Mesenchymal stem cell (in vitro differentiated cells and primary cell): ENCODE data around the gene HGS.

ENCODE experiments used
- DNase-seq: peaks from one replicate; pipeline ENCODE4 v3.0.0-alpha.2; 2013
- H2AFZ ChIP-seq: one replicate; pipeline ENCODE4 v1.6.1; 2013; ENCODE audit warnings: low read depth, mild to moderate bottlenecking, control low read depth, inconsistent platforms, low read length, moderate library complexity
- H2AK5ac ChIP-seq: 2 replicates; pipeline ENCODE4 v1.6.1; 2013; ENCODE audit warnings: low read length, moderate library complexity, mild to moderate bottlenecking, inconsistent platforms; ENCODE audit not compliant: severe bottlenecking
- H2BK120ac ChIP-seq: one replicate; pipeline ENCODE4 v1.6.1; 2013; ENCODE audit warnings: low read depth, mild to moderate bottlenecking, inconsistent platforms, low read length, moderate library complexity
- H2BK12ac ChIP-seq, 2 experiments: one replicate each; pipeline ENCODE4 v1.6.1; 2013; ENCODE audit warnings: inconsistent platforms in 2 of 2, low read length in 2 of 2, mild to moderate bottlenecking in 2 of 2, moderate library complexity in 2 of 2, control low read depth in 1 of 2
- H2BK15ac ChIP-seq: one replicate; pipeline ENCODE4 v1.6.1; 2013; ENCODE audit warnings: mild to moderate bottlenecking, low read depth, inconsistent platforms; ENCODE audit not compliant: poor library complexity, severe bottlenecking
- H2BK5ac ChIP-seq: 2 replicates; pipeline ENCODE4 v1.6.1; 2013; ENCODE audit warnings: low read depth, mild to moderate bottlenecking, low read length, control low read depth, inconsistent platforms; ENCODE audit not compliant: poor library complexity, severe bottlenecking
- H3K14ac ChIP-seq, 2 experiments: one replicate each; pipeline ENCODE4 v1.6.1; 2013; ENCODE audit warnings: inconsistent platforms in 2 of 2, low read length in 2 of 2, control low read depth in 1 of 2, mild to moderate bottlenecking in 1 of 2, moderate library complexity in 1 of 2
- H3K18ac ChIP-seq, 2 experiments: one replicate each; pipeline ENCODE4 v1.6.1; 2013; ENCODE audit warnings: inconsistent platforms in 2 of 2, low read length in 2 of 2, control low read depth in 1 of 2, low read depth in 1 of 2, mild to moderate bottlenecking in 1 of 2
- H3K23ac ChIP-seq, 2 experiments: one replicate each; pipeline ENCODE4 v1.6.1; 2013; ENCODE audit warnings: inconsistent platforms in 2 of 2, low read length in 2 of 2, mild to moderate bottlenecking in 2 of 2, moderate library complexity in 2 of 2, control low read depth in 1 of 2
- H3K27ac ChIP-seq: 2 replicates; pipeline ENCODE4 v1.5.1; 2013; ENCODE audit warnings: mild to moderate bottlenecking, moderate library complexity, low read length, control low read depth, inconsistent platforms; ENCODE audit not compliant: poor library complexity, severe bottlenecking
- H3K27me3 ChIP-seq, 2 experiments: 2 replicates each; pipeline versions ENCODE4 v1.6.1 to v1.7.0; 2013; ENCODE audit warnings: low read length in 2 of 2, mild to moderate bottlenecking in 2 of 2, moderate library complexity in 2 of 2, control low read depth in 1 of 2, inconsistent platforms in 1 of 2; ENCODE audit not compliant: control insufficient read depth in 1 of 2, insufficient read depth in 1 of 2
- H3K36me3 ChIP-seq, 2 experiments: 2 replicates each; pipeline versions ENCODE4 v1.6.1 to v1.7.0; 2013; ENCODE audit warnings: low read length in 2 of 2, control low read depth in 1 of 2, inconsistent platforms in 1 of 2, low read depth in 1 of 2, mild to moderate bottlenecking in 1 of 2; ENCODE audit not compliant: insufficient read depth in 2 of 2, control insufficient read depth in 1 of 2
- H3K4ac ChIP-seq, 2 experiments: one replicate each; pipeline ENCODE4 v1.6.1; 2013; ENCODE audit warnings: inconsistent platforms in 2 of 2, low read length in 2 of 2, mild to moderate bottlenecking in 2 of 2, moderate library complexity in 2 of 2, control low read depth in 1 of 2, low read depth in 1 of 2
- H3K4me1 ChIP-seq: 2 replicates; pipeline ENCODE4 v1.6.1; 2013; ENCODE audit warnings: low read depth, low read length, control low read depth; ENCODE audit not compliant: control insufficient read depth, insufficient read depth
- H3K4me2 ChIP-seq: 2 replicates; pipeline ENCODE4 v1.6.1; 2013; ENCODE audit warnings: low read length, mild to moderate bottlenecking, inconsistent platforms; ENCODE audit not compliant: poor library complexity, severe bottlenecking
- H3K4me3 ChIP-seq, 2 experiments: 2 replicates each; pipeline versions ENCODE4 v1.5.1 to v1.7.0; 2013; ENCODE audit warnings: low read length in 2 of 2, mild to moderate bottlenecking in 2 of 2, control low read depth in 1 of 2, low read depth in 1 of 2; ENCODE audit not compliant: insufficient read depth in 1 of 2
- H3K79me1 ChIP-seq: replicated peaks from 2 replicates; pipeline ENCODE4 v1.6.1; 2013; ENCODE audit warnings: mild to moderate bottlenecking, control low read depth, low read length, inconsistent platforms; ENCODE audit not compliant: poor library complexity, severe bottlenecking
- H3K9ac ChIP-seq: 2 replicates; pipeline ENCODE4 v1.7.0; 2013; ENCODE audit warnings: mild to moderate bottlenecking, low read length, moderate library complexity
- H3K9me3 ChIP-seq: 2 replicates; pipeline ENCODE4 v1.7.0; 2013; ENCODE audit warnings: mild to moderate bottlenecking, low read length; ENCODE audit not compliant: control insufficient read depth
- H4K8ac ChIP-seq: one replicate; pipeline ENCODE4 v1.6.1; 2013; ENCODE audit warnings: inconsistent platforms, mild to moderate bottlenecking, low read length, moderate library complexity
- H4K91ac ChIP-seq: one replicate; pipeline ENCODE4 v1.6.1; 2013; ENCODE audit warnings: mild to moderate bottlenecking, low read length, inconsistent platforms
- whole genome bisulfite sequencing: methylation state at CpG from one replicate; pipeline ENCODE4 v1.1.7; 2013; ENCODE audit warnings: mixed read lengths; 5-methylcytosine and 5-hydroxymethylcytosine counted together

The HGS gene

DNA sequence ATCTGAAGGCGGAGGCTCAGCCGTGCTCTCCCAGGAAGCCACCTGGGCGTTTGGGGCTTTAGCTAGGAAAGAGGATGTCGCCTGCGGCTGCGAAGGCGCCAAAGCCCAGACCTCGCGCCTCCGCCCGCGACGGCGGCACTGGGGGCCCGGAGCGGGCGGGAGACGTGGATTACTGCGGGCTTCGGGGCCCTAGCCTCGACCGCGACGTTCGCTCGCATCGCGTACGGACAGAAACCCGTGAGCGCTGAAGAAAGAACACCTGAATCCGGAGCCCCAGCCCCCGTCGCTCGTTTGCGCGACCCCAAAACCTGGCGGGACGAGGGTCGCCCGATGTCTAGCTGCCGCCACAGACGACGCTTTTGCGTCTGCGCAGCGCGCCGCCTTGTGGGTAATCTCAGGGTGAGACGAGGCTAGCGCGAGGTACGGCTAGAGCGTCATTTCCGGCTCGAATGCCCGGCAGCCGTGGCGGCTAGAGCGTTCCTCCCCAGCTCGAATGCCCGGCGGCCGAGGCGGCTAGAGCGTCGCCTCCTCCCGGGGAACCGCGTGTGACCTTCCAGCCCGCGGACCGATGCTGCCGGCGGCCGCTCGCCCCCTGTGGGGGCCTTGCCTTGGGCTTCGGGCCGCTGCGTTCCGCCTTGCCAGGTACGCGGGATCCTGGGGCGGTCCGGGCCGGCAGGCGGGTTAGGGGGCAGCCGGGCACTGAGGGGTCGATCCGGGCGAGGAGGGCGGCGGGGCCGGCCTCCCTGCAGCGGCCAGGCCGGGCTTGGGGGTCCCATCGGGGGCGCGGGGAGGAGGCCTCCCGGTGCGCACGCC lies 19.3 kb downstream of the HGS start, which contains the start of gene MRPL12:
Gene MRPL12 (plus strand): TSS at position 434 of the 813 bp plus-strand sequence. CDS start 135 bp downstream, at position 569.
- H3K4ac ChIP-seq, result peak within 1 kb of the TSS; percentile 73 to 88
- H3K14ac ChIP-seq, result peak within 1 kb of the TSS; percentile 64 to 83
- peak within 1 kb of the TSS; percentile 92 for H2BK120ac ChIP-seq
- peaks cover 26% of the 10 kb centered on the region for H3K79me1 ChIP-seq
- H3K18ac ChIP-seq, result peak within 1 kb of the TSS; percentile 86 to 91
- peak within 1 kb of the TSS; percentile 70 for H4K91ac ChIP-seq
- H2BK15ac ChIP-seq, result peak within 1 kb of the TSS; percentile 95
- DNase-seq, result peak; percentile 93
- peak within 1 kb of the TSS; percentile 37 for H2AK5ac ChIP-seq
- peak within 1 kb of the TSS; percentile 99 for H3K9ac ChIP-seq
- H3K27ac ChIP-seq, result peak within 1 kb of the TSS; percentile 76
- H2AFZ ChIP-seq, result peak within 1 kb of the TSS; percentile 62
- H2BK5ac ChIP-seq, result peak within 1 kb of the TSS; percentile 62
- peaks cover 66 to 70% of the 10 kb centered on the region in 2 experiments for H3K36me3 ChIP-seq
- H3K23ac ChIP-seq, result peak within 1 kb of the TSS; percentile 9 to 46
- no peaks in the 10 kb centered on the region for H3K27me3 ChIP-seq
- H4K8ac ChIP-seq, result peak within 1 kb of the TSS; percentile 73
- no peak within 1 kb of the TSS for H2BK12ac ChIP-seq
- peak within 1 kb of the TSS; percentile 92 to 97 for H3K4me3 ChIP-seq
- WGBS, result under 1% methylated on average over 102 of the region's 102 CpGs
- H3K9me3 ChIP-seq, result no peaks in the 10 kb centered on the region
- H3K4me1 ChIP-seq, result peaks cover 29% of the 10 kb centered on the region
- peak within 1 kb of the TSS; percentile 88 for H3K4me2 ChIP-seq

GRCh38 chr17:81703747-81704654 lies 20.2 kb downstream of the HGS start:
- H3K79me1 ChIP-seq, result peaks cover 26% of the 10 kb centered on the region
- no peak for DNase-seq
- no peak overlapping the region for H2AK5ac ChIP-seq
- peak overlapping the region; percentile 92 to 97 for H3K4me3 ChIP-seq
- 35% methylated on average over 27 of the region's 27 CpGs for WGBS
- H3K18ac ChIP-seq, result peak overlapping the region; percentile 81 to 91
- peak overlapping the region; percentile 62 for H2AFZ ChIP-seq
- H3K4me1 ChIP-seq, result peaks cover 29% of the 10 kb centered on the region
- peak overlapping the region; percentile 9 to 46 for H3K23ac ChIP-seq
- peak overlapping the region; percentile 64 to 83 for H3K14ac ChIP-seq
- peaks cover 62 to 72% of the 10 kb centered on the region in 2 experiments for H3K36me3 ChIP-seq
- H2BK5ac ChIP-seq, result peak overlapping the region; percentile 20
- peak overlapping the region; percentile 66 for H4K91ac ChIP-seq
- H2BK12ac ChIP-seq, result no peak overlapping the region
- peak overlapping the region; percentile 73 for H4K8ac ChIP-seq
- no peaks in the 10 kb centered on the region for H3K27me3 ChIP-seq
- H3K4ac ChIP-seq, result peak overlapping the region; percentile 73 to 88
- H3K9ac ChIP-seq, result peak overlapping the region; percentile 99
- H3K27ac ChIP-seq, result peak overlapping the region; percentile 16
- no peaks in the 10 kb centered on the region for H3K9me3 ChIP-seq
- peak overlapping the region; percentile 88 for H3K4me2 ChIP-seq
- peak overlapping the region; percentile 92 for H2BK120ac ChIP-seq
- peak overlapping the region; percentile 95 for H2BK15ac ChIP-seq

DNA sequence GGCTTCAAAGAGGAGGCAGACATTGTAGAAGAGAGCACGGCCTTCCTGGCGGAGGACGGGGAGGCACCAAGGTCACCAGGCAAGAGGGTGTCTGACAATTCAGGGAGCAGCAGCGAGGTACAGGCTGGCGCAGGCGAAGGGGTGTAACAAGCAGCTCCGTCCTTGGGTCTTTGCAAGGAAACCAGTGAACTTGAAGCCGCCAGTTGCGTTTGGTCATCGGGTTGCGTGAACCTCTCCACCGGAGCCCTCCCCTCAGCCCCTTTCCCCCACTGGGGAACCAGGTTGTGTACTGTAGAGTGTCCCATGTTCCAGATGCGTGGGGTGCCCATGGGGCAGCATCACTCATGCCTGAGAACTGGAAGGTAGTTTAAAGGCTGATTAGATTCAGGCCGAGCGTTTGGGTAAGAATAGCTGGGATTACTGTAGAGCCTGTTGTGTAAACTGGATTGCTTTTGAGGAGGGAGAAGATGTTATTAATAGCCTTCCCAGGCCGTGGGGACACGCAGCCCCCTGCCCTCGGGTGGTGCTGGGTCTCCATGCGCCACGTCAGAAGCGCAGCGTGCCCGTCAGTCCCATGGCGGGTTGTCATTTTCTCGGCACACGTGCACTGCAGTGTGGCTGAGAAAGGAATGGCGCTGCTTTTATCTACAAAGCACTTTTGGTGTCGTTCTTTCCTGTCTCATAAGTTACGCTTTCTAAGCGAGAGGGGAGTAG lies 21.9 kb downstream of the HGS start:
- 98% methylated on average over 28 of the region's 30 CpGs for WGBS
- Histone ChIP-seq H3K23ac (no peak overlapping the region), H3K4me1 (peaks cover 34% of the 10 kb centered on the region), H2AK5ac (no peak overlapping the region), H2BK120ac (no peak overlapping the region), H3K18ac (no peak overlapping the region), H3K27ac (no peak overlapping the region), H2BK12ac (no peak overlapping the region), H2BK15ac (no peak overlapping the region), H3K79me1 (peaks cover 25% of the 10 kb centered on the region), H3K14ac (no peak overlapping the region), H3K4me3 (no peak overlapping the region), H3K4me2 (no peak overlapping the region), H3K9me3 (no peaks in the 10 kb centered on the region), H3K4ac (no peak overlapping the region), H4K91ac (no peak overlapping the region), H3K27me3 (no peaks in the 10 kb centered on the region), H2BK5ac (no peak overlapping the region), H3K9ac (no peak overlapping the region), H3K36me3 (peaks cover 51 to 59% of the 10 kb centered on the region in 2 experiments), H2AFZ (no peak overlapping the region), H4K8ac (no peak overlapping the region)
- no peak for DNase-seq
